Colonic mucosa (tissue), 4 donors: ENCODE measurements around the gene ZNF511. TPM values are rescaled to one million over a fixed set of nuclear protein-coding genes. Genes with fewer than 3 reads are reported as not detected.
A peak's percentile ranks its signal among the peaks of the same experiment; 100 is the strongest.

Experiments
- DNase-seq: peaks from one replicate; pipeline ENCODE4 v3.0.0-alpha.2; 2020
- H3K27ac ChIP-seq: fragments of 200-600 bp; one replicate; pipeline ENCODE4 v1.8.0; 2021
- H3K27me3 ChIP-seq: fragments of 200-600 bp; one replicate; pipeline ENCODE4 v1.8.0; 2021
- H3K36me3 ChIP-seq: fragments of 200-600 bp; one replicate; pipeline ENCODE4 v1.8.0; 2021
- H3K4me1 ChIP-seq: fragments of 200-600 bp; one replicate; pipeline ENCODE4 v1.8.0; 2021; ENCODE audit warnings: mild to moderate bottlenecking
- H3K4me3 ChIP-seq: fragments of 200-600 bp; one replicate; pipeline ENCODE4 v1.8.0; 2021
- H3K9ac ChIP-seq, 2 donors: one replicate each; pipeline ENCODE4 v1.7.0; 2013; ENCODE audit warnings: control low read depth in 2 of 2, low read depth in 2 of 2, low read length in 2 of 2
- H3K9me3 ChIP-seq: fragments of 200-600 bp; one replicate; pipeline ENCODE4 v1.8.0; 2021
- intact Hi-C: fragments of 100-400 bp; cut with DNase I; formaldehyde crosslinking; loops from one replicate; pipeline ENCODE4 v1.14.1; 2022
- total RNA-seq, 2 donors: library from RNA; stranded (reverse); fragmentation: NEBNext Ultra II Directional in 1 of 2; extraction: Animal tissue kit (Norgen Biotek cat#: 25700) in 1 of 2; gene quantifications; one replicate each; pipeline ENCODE4 v1.2.1, GENCODE V29; 2021
- TF ChIP-seq, protein P1 (sequence below): fragments of 200-600 bp; IDR thresholded peaks from one replicate; pipeline ENCODE4 v1.8.0; 2022; ENCODE audit warnings: antibody characterized with exemption, mild to moderate bottlenecking
- donor health status: healthy.
- donor health status: DM: no; HTN: no; CAD: no.
- donor health status: DM: no; HTN: no; CAD: no.

ZNF511 gene
- total RNA-seq, 2 donors from 2014 or later: 53.9 to 78.2 TPM

DNA sequence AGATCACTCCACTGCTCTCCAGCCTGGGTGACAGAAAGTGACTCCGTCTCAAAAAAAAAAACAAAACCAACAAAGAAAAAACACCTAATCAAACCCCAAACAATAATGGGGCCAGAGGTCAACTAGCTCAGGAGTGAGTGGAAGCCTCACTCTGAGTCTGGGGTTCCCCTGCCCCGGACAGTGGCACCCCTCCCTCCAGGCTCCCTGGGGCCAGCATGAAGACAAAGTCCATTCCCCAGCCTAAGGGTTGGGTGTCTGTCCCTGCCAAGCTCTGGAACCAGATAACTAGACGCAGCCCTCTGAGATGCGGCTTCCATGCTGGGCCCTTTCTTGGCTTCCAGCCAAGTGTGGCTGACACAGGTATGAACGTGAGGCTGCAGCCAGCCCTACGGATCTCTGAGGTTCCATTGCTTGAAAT is 50.8 kb downstream of the ZNF511 start:
- Histone ChIP-seq H3K9ac (peak overlapping the region in 1 of 2 donors; percentile 41), H3K36me3 (no peaks in the 10 kb centered on the region), H3K4me3 (no peak overlapping the region), H3K9me3 (no peaks in the 10 kb centered on the region), H3K27me3 (no peaks in the 10 kb centered on the region), H3K4me1 (peaks cover 7% of the 10 kb centered on the region), H3K27ac (no peak overlapping the region)
- TF ChIP-seq, protein P1, sequence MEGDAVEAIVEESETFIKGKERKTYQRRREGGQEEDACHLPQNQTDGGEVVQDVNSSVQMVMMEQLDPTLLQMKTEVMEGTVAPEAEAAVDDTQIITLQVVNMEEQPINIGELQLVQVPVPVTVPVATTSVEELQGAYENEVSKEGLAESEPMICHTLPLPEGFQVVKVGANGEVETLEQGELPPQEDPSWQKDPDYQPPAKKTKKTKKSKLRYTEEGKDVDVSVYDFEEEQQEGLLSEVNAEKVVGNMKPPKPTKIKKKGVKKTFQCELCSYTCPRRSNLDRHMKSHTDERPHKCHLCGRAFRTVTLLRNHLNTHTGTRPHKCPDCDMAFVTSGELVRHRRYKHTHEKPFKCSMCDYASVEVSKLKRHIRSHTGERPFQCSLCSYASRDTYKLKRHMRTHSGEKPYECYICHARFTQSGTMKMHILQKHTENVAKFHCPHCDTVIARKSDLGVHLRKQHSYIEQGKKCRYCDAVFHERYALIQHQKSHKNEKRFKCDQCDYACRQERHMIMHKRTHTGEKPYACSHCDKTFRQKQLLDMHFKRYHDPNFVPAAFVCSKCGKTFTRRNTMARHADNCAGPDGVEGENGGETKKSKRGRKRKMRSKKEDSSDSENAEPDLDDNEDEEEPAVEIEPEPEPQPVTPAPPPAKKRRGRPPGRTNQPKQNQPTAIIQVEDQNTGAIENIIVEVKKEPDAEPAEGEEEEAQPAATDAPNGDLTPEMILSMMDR: no peak
- intact Hi-C loops: no loop called here
- peak; percentile 77 for DNase-seq

DNA sequence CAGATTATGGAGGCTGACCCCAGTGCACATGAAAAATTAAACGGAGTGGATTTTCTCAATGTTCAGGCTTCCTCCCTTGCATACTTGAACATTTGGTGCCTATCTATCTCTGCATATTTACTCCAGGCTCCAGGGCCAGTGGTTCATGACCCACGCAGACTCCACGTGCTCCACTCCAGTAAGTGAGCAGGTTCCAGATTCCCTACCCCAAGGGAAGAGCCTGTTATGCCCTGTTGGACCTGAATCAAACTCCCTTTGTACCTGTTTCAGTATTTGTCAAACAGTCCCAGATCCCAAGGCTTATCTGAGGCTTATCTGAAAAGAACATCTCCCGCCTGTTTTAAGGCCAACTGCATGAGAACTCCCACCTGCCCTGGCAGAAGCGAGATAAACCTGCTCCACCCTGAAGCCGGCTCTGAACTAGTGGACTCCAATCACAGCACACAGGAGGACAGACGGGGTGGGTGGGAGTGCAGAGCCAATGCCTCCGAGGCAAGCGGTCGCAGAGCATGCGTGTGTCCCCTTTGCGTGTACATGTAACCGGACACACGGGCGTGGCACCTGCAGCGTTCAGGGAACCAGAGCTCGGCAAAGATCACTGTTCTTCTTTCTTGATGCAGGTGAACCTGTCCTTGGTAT is 51.4 kb downstream of the ZNF511 start:
- Histone ChIP-seq H3K9me3 (no peaks in the 10 kb centered on the region), H3K4me3 (no peak overlapping the region), H3K36me3 (no peaks in the 10 kb centered on the region), H3K27me3 (no peaks in the 10 kb centered on the region), H3K27ac (no peak overlapping the region), H3K4me1 (peaks cover 10% of the 10 kb centered on the region), H3K9ac (peak overlapping the region in 1 of 2 donors; percentile 41)
- peak; percentile 49 for DNase-seq
- intact Hi-C loops: no loop called here
- TF ChIP-seq, protein P1: no peak

DNA sequence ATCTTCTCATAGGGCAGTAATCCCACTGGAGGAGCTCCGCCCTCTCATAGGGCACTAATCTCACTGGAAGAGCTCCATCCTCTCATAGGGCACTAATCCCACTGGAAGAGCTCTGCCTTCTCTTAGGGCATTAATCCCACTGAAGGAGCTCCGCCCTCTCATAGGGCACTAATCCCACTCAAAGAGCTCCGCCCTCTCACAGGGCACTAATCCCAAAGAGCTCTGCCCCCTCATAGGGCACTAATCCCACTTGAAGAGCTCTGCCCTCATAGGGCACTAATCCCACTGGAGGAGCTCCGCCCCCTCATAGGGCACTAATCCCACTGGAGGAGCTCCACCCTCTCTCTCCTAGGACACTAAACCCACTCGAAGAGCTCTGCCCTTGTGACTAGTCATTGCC is 52.5 kb downstream of the ZNF511 start:
- H3K9me3 ChIP-seq: no peaks in the 10 kb centered on the region
- H3K36me3 ChIP-seq: peaks cover 5% of the 10 kb centered on the region
- intact Hi-C loops: no loop called here

GRCh38 chr10:133361773-133362441 is 53.2 kb downstream of the ZNF511 start:
- TF ChIP-seq, protein P1: no peak
- H3K27ac ChIP-seq: no peak overlapping the region

More for the DNA sequence above, 52.5 kb downstream of the ZNF511 start:
- Histone ChIP-seq H3K4me3 (no peak overlapping the region), H3K9ac (no peak overlapping the region), H3K4me1 (peaks cover 16% of the 10 kb centered on the region), H3K27ac (no peak overlapping the region), H3K27me3 (no peaks in the 10 kb centered on the region)
- no peak for DNase-seq
- TF ChIP-seq, protein P1: no peak

More at GRCh38 chr10:133361773-133362441, 53.2 kb downstream of the ZNF511 start:
- Histone ChIP-seq H3K9ac (no peak overlapping the region), H3K4me3 (no peak overlapping the region), H3K27me3 (no peaks in the 10 kb centered on the region), H3K4me1 (peaks cover 12% of the 10 kb centered on the region), H3K9me3 (no peaks in the 10 kb centered on the region), H3K36me3 (peaks cover 8% of the 10 kb centered on the region)
- intact Hi-C loops: no loop called here
- no peak for DNase-seq

Other genes with a start within 250 kb of the ZNF511 start
- not detected for gene ADGRA1, start 221.0 kb upstream of the ZNF511 start, total RNA-seq
- under 1 TPM; 0.29 to 0.32 TPM for gene KNDC1, start 148.7 kb upstream of the ZNF511 start, total RNA-seq
- gene UTF1, start 78.7 kb upstream of the ZNF511 start, total RNA-seq: not detected
- under 1 TPM; 0.15 to 0.24 TPM for gene VENTX, start 71.1 kb upstream of the ZNF511 start, total RNA-seq
- gene ADAM8, start 32.0 kb upstream of the ZNF511 start, total RNA-seq: 1 to 10 TPM; 3.7 to 5.7 TPM
- gene TUBGCP2, start within 50 bp of the ZNF511 start, total RNA-seq: 10 to 100 TPM; 64.7 to 67.5 TPM
- gene CALY, start 28.0 kb downstream of the ZNF511 start, total RNA-seq: 1 to 10 TPM in 1 of 2 donors, not detected in 1; 1.6 TPM
- gene PRAP1, start 38.5 kb downstream of the ZNF511 start, total RNA-seq: 10 to 100 TPM; 15.0 to 99.3 TPM
- gene FUOM, start 49.1 kb downstream of the ZNF511 start, total RNA-seq: 10 to 100 TPM; 16.9 to 23.3 TPM
- 100 to 1,000 TPM; 188 to 214 TPM for gene ECHS1, start 64.4 kb downstream of the ZNF511 start, total RNA-seq
- gene PAOX, start 70.3 kb downstream of the ZNF511 start, total RNA-seq: 1 to 10 TPM; 3.5 to 5.8 TPM
- gene MTG1, start 85.2 kb downstream of the ZNF511 start, total RNA-seq: 10 to 100 TPM; 31.2 to 59.5 TPM
- not detected for gene SPRN, start 115.7 kb downstream of the ZNF511 start, total RNA-seq
- 1 to 10 TPM; 1.3 to 1.6 TPM for gene SCART1, start 145.0 kb downstream of the ZNF511 start, total RNA-seq
- gene CYP2E1, start 218.4 kb downstream of the ZNF511 start, total RNA-seq: 1 to 10 TPM in 1 of 2 donors, under 1 TPM in 1; 0.90 to 3.5 TPM